GM19463 (cell line): ENCODE results near the gene PLAAT3.
"Not testable (repeated sequence)": the region's sequence is repeated elsewhere in the genome, so short reads cannot be mapped to it uniquely, and the experiment has no call there.

Source experiments
- ATAC-seq: cut with Tn5 transposase; IDR thresholded peaks from one replicate; pipeline ENCODE4 v1.9.1; 2021; ENCODE audit warnings: mild to moderate bottlenecking, moderate library complexity; ENCODE audit not compliant: unreplicated experiment

PLAAT3 gene

GRCh38 chr11:63609536-63609935 lies 4.7 kb downstream of the PLAAT3 start:
- no peak for ATAC-seq

GRCh38 chr11:63608353-63609345 lies 5.6 kb downstream of the PLAAT3 start:
- ATAC-seq, result no peak

- no peak for ATAC-seq
Measured at GRCh38 chr11:63603180-63603518, 11.1 kb downstream of the PLAAT3 start.

GRCh38 chr11:63602290-63603179 lies 11.7 kb downstream of the PLAAT3 start:
- ATAC-seq, result not testable (repeated sequence)

GRCh38 chr11:63599211-63600122 lies 14.8 kb downstream of the PLAAT3 start:
- no peak for ATAC-seq

GRCh38 chr11:63598556-63598955 lies 15.7 kb downstream of the PLAAT3 start:
- no peak for ATAC-seq

GRCh38 chr11:63595296-63595695 lies 18.9 kb downstream of the PLAAT3 start:
- no peak for ATAC-seq

GRCh38 chr11:63592975-63593395 lies 21.2 kb downstream of the PLAAT3 start:
- no peak for ATAC-seq

- ATAC-seq, result no peak
Measured at GRCh38 chr11:63590024-63590788, 24.0 kb downstream of the PLAAT3 start.

GRCh38 chr11:63589000-63589399 lies 25.2 kb downstream of the PLAAT3 start:
- no peak for ATAC-seq

GRCh38 chr11:63586451-63587166 lies 27.6 kb downstream of the PLAAT3 start:
- no peak for ATAC-seq

- no peak for ATAC-seq
Measured at GRCh38 chr11:63583357-63583677, 30.9 kb downstream of the PLAAT3 start.

GRCh38 chr11:63581224-63581623 lies 33.0 kb downstream of the PLAAT3 start:
- not testable (repeated sequence) for ATAC-seq

GRCh38 chr11:63578882-63579281 lies 35.4 kb downstream of the PLAAT3 start:
- not testable (repeated sequence) for ATAC-seq

GRCh38 chr11:63574856-63575602 lies 39.2 kb downstream of the PLAAT3 start:
- ATAC-seq, result no peak

GRCh38 chr11:63573881-63574855 lies 40.1 kb downstream of the PLAAT3 start:
- ATAC-seq, result peak; percentile 61

- peak; percentile 51 for ATAC-seq
Measured at GRCh38 chr11:63572026-63572688, 42.1 kb downstream of the PLAAT3 start.
